ENCODE measurements around the gene NWD2. TPM values are rescaled to one million over a fixed set of nuclear protein-coding genes. Genes with fewer than 3 reads are reported as not detected.
"Not testable (repeated sequence)": the region's sequence is repeated elsewhere in the genome, so short reads cannot be mapped to it uniquely, and the experiment has no call there.

NWD2 gene
- polyA plus RNA-seq, 3 donors: 0.15 to 0.31 (median 0.17) TPM

DNA sequence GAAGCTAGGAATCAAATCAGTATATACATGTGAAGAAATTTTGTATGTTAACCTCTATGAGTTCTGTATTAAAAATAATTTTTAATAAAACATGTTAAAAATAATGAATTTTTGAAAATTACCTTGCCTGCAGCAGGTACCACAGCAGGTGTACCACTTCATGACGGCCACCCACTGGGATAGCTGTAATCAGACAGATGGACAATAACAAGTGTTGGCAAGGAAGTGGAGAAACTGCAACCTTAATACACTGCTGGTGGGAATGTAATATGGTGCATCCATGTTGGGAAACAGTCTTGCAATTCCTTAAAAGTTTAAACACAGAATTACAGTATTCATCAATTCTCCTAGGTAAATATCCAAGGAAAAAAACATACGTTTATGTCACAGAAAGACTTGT is 232.1 kb downstream of the NWD2 start:
- DNase-seq (ENCODE audit: extremely low read depth in 1 of 11, low read depth in 9 of 11, low spot score in 4 of 11): no peak

DNA sequence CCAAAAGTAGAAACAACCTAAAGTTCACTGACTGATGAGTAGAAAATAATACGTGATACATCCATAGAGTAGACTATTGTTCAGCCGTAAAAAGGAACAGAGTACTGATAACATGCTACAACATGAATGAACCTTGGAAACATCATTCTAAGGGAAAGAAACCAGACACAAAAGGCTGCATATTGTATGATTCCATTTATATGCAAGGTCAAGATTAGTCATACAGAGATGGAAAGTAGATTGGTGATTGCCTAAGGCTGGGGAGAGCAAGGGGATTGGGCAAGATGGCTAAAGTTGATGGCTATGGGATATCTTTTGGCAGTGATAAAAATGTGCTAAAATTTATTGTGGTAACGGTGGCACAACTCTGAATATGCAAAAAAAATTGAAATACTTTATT is 232.6 kb downstream of the NWD2 start:
- DNase-seq (ENCODE audit: extremely low read depth in 1 of 11, low read depth in 9 of 11, low spot score in 4 of 11): no peak

DNA sequence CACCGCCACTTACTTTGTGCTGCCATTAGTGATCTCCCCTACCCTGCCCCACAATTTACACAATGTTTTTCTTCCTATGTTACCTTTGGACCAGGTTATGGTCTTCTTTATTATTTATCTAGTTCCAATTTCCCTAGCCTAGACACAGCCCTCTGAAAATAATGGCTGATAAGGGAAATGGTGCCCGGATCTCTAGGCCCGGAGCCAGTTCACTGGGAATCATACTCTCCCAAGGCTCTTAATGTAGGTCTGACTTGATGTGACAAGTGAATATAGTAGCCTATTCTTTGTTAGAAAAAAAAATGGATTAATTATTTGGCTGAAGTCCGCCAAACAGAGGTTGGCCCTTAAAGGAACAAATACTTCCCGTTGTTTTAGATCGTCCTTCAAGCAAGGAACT is 233.6 kb downstream of the NWD2 start:
- no peak for DNase-seq (ENCODE audit: extremely low read depth in 1 of 11, low read depth in 9 of 11, low spot score in 4 of 11)

DNA sequence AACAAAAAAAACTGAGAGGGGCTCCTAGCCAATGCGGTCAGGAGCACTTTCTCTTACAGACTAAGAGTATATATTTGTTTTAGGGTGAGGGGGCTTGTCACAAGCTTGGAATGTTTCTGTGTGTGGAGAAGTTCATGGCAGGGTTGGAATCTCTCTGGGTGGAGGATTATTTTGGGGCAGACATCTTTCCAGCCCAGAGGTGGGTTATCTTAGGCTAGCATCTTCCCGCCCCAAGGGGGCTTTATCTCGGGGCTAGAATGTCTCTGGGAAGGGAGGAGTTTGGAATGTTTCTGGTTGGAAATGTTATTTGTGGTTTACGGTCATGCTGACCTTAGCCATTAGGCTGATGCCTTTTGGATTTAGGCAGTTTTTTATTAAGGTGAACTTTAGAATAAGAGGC is 236.0 kb downstream of the NWD2 start:
- DNase-seq (ENCODE audit: extremely low read depth in 1 of 11, low read depth in 9 of 11, low spot score in 4 of 11): no peak

DNA sequence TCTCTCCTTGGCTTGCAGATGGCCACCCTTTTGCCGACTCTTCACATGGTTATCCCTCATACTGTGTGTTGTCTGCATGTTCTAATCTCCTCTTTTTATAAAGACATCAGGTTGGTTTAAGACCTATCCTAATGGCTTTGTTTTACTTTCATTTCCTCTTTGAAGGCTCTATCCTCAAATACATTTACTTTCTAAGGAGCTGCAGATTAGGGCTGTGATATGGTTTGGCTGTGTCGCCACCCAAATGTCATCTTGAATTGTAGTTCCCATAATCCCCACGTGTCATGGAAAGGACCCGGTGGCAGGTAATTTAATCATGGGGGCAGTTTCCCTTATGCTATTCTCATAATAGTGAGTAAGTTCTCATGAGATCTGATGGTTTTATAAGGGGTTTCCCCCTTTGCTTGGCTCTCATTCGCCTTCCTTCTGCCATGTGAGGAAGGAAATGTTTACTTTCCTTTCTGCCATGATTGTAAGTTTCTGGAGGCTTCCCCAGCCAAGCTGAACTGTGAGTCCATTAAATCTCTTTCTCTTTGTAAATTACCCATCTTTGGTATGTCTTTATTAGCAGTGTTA is 237.1 kb downstream of the NWD2 start:
- no peak for DNase-seq (ENCODE audit: extremely low read depth in 1 of 11, low read depth in 9 of 11, low spot score in 4 of 11)

DNA sequence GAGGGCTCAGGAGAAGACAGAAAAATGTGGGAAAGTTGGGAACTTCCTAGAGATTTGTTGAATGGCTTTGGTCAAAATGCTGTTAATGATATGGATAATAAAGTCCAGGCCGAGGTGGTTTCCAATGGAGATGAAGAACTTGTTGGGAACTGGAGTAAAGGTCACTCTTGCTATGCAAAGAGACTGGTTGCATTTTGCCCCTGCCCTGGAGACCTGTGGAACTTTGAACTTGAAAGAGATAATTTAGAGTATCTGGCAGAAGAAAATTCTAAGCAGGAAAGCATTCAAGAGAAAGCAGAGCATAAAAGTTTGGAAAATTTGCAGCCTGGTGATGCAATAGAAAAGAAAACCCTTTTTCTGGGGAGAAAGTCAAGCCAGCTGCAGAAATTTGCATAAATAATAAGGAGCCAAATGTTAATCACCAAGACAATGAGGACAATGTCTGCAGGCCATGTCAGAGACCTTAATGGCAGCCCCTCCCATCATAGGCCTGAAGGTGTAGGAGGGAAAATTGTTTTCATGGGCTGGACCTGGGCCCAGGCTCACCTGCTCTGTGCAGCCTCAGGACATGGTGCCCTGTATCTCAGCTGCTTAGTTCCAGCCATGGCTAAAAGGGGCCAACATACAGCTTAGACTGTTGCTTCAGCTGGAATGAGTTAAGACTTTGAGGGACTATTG is 237.8 kb downstream of the NWD2 start:
- no peak for DNase-seq (ENCODE audit: extremely low read depth in 1 of 11, low read depth in 9 of 11, low spot score in 4 of 11)

DNA sequence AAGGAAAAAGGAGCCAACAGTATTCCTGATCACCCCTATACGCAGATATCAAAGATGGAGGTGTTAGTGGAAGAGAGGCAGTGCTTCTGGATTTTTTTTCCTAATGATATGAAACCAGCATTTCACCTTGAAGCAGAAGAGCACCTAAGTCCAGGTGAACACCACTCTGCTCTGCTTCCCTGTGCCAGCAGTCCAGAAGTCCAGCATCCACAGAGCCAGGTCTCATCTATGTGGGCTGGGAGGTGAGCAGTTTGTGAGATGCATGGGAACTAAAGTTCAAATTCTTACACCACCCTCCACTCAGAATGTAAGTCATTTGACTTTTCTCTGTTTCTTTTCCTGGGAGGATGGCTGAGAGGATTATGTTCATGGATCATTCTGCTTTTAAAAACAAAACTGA is 239.1 kb downstream of the NWD2 start:
- no peak for DNase-seq (ENCODE audit: extremely low read depth in 1 of 11, low read depth in 9 of 11, low spot score in 4 of 11)

DNA sequence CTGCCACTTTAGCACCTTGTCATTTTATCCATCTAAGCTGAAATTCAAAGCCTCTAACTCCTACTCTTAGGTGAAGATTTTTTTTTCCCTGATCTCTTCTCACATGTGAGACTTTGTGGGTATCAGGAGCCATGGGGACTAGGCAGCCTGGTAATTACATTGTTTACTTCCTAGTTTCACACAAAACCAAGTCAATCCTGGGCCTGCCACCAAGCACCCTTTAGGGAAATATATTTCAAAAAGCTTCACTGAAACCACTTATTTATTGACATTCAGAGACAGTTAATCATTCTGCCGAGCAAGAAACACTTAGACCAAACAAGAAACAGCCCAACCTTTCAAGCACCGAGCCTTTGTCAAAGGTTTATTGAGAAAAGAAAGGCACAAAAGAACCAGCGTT is 241.6 kb downstream of the NWD2 start:
- DNase-seq (ENCODE audit: extremely low read depth in 1 of 11, low read depth in 9 of 11, low spot score in 4 of 11): no peak

DNA sequence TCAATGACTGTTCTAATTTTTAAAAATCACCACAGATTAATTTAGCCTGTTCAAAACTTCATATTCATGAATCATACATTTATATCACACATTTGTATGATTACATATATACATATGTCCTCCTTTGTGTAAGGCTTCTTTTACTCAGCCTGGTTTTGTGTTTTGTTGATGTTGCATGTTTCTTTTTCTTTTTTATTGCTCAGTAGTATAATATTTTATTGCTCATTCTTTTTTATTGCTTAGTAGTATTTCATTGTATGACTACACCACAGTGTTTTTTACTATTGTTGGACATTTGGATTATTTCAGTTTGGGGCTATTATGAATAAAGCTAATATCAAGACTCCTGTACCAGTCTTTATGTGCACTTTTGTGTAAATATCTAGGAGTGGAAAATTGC is 243.1 kb downstream of the NWD2 start:
- no peak for DNase-seq (ENCODE audit: extremely low read depth in 1 of 11, low read depth in 9 of 11, low spot score in 4 of 11)

DNA sequence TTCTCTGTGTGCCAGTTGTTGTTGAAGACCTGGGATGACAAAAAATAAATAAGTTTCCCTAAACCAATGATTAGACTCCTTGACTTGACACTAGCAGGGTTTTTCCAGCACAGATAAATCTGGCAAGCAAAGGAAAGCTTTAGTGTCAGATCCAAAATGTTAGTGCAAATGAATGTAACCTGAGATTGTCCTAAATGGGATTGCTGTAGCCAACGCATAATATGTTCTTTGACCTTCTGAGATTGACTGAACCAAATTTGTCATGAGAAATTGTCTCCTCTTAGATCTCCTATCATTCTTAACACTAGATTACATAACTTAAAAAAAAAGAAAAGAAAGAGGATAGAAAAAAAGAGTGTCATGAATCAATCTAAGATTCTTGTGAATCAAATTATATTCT is 245.2 kb downstream of the NWD2 start:
- no peak for DNase-seq (ENCODE audit: extremely low read depth in 1 of 11, low read depth in 9 of 11, low spot score in 4 of 11)

DNA sequence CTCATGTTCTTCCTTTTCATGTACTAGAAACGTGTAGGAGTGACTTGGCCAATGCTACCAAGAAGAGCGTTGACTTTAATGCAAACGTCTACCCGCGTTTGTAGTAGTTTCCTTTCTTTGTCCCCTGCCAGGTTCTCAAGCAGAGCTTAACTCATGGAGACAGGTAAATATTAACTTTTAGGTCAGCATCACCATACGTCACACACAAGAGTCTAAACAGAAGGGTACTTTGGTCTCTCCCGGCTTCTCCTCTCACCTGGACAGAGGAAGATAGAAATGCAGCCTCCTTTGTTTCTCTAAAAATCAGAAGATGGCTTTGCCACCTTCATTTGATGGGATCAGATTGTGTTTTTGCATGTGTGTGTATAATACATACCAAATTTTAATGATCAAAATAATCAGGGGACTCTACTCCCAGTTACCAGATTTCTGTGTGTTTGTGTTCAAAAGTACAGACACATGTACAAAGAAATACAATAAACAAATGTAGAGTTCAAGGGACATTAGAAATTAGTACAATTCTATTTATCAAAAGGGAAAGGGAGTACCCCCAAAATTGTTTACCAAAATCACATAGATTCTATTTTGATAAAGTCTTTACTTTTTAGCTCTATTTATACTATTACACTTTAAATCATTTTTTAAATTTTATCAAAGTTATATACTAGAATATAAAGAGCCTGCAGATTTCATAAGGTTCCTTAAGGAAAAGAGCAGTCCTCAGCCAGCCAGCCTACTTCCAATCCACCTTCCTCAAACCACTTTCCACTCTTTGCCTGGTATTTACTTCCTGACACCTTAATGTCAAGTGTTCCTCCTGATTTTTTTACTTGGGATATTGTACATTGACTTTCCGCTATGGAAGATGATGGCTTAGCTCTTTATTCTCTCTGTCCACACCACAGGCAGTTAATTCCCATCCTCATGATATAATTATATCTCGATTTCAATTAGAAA is 246.1 kb downstream of the NWD2 start:
- peak in 1 of 11 donors; percentile 14 for DNase-seq (ENCODE audit: extremely low read depth in 1 of 11, low read depth in 9 of 11, low spot score in 4 of 11)

DNA sequence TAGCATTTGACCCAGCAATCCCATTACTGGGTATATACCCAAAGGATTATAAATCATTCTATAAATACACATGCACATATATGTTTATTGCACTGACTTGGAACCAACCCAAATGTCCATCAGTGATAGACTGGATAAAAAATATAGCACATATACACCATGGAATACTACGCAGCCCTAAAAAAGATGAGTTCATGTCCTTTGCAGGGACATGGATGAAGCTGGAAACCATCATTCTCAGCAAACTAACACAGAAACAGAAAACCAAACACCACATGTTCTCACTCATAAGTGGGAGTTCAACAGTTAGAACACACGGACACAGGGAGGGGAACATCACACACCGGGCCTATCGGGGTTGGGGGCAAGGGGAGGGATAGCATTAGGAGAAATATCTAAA is 250.8 kb downstream of the NWD2 start:
- DNase-seq (ENCODE audit: extremely low read depth in 1 of 11, low read depth in 9 of 11, low spot score in 4 of 11): not testable (repeated sequence)

Data from renal cortex interstitium (tissue), 11 donors.